NCI-H524 (cell line): ENCODE results near the gene MAP3K8.
A peak's percentile ranks its signal among the peaks of the same experiment; 100 is the strongest.

ENCODE experiments used
- DNase-seq, 2 experiments: peaks; one replicate each; lab custom pipeline; 2025; lab: John Stamatoyannopoulos, UW

The MAP3K8 gene

DNA sequence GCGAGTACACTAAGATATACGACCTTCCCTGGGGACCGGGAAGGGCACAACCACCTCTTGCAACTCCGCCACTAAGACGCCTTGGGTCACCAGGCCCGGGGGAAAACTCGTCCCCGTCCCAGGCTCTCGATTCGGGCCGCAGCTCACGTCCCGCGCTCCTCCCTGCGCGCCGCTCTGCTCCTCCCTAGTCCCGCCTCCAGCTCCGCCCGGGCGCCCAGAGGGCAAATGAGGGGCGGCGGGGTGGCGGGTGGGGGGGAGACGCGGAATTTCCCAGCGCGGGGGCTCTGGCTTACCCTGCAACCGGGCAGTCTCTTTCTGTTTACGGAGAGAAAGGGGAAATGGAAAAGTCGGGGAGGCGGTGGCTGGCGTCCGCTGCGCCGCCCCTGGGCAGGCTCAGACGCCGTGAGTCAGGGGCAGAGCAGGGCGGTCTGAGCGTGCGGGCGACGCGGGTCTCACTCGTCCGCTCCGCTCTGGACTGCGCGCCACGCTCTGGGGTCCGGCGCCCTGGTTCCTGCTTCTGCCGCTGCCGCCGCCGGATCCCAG is at the start of gene MAP3K8:
TSS of gene MAP3K8 (plus strand) at position 455 of the 543 bp plus-strand sequence. CDS start 4,755 bp downstream, outside the sequence.
- peak in 1 of 2 experiments; percentile 44 for DNase-seq

GRCh38 chr10:30384701-30385201 is 49.2 kb upstream of the MAP3K8 start:
- peak; percentile 46 to 77 for DNase-seq

DNA sequence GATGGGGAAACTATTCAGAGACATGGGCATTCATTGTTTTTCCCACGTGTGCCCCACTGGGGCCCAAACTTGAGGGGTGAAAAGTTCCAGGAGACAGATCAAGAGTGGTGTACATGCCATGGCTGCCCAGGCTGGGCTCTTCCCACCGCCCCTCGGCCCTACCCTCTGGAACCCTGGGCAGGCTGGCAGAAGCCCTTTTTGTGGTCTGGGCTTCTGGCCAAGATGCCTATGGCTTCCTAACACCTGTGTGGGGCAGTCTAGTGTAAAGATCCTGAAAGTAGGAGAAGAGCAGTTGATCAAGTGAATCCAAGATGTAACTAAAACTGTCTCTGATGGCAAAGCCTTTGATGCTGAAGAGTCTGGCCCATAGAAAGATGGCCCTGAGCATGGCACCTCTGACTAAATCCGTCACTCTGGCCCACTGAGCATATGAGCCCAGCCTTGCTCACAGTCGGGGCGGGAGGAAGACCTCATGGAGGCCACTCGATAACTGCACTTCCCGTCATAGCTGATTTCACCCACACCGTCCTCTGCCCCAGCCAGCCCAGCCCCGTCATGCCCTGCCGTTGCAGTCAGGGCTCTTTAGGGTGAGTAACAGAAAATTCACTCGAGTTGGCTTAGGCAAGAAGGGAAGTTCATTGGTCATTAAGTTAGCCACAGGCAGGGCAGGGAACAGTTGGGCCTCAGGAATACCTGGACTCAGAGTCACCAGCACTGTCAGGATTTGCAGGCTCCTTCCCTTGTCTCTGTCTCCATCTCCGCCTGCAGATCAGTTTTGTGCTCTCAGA is 47.0 kb upstream of the MAP3K8 start:
- no peak for DNase-seq

DNA sequence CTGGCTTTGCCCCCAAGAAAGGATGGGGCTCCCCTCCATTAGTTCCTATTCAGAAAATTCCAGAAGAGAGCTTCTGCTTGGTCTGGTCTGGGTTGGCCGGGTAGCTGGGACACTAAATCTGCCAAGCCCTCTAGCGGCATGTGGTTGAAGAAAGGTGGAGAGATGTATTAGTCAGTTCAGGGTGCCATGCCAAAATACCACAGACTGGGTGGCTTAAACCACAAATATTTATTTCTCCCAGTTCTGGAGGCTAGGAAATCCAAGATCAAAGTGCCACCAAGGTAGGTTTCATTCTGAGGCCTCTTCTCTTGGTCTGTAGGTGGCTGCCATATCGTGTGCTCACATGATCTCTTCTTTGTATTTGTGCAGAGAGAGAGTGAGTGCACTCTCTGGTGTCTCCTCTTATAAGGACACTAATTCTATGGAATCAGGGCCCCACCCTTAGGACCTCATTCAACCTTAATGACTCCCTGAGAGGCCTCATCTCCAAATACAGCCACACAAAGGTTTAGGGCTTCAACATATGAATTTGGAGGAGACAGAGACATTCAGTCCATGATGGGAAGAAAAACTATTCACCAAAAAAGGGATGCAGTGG is 46.2 kb upstream of the MAP3K8 start:
- no peak for DNase-seq

DNA sequence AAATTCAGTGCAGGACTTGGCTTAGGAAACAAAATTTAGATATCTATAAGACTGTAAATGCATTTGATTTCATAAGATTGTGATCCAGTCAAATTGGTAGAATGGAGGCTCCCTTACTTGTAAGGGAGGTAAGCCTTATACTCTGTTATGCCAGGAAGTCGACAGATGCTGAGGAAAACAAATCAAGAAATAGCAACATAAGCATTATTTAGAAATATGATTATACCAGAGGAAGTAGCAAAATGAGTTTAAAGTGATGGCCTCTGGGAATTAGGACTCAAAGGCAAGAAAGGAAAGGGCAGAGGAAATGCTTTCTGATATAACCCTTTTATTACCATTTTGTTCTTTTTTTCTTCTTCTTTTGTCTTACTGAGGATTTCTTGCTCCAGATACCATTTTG is 44.4 kb upstream of the MAP3K8 start:
- no peak for DNase-seq

DNA sequence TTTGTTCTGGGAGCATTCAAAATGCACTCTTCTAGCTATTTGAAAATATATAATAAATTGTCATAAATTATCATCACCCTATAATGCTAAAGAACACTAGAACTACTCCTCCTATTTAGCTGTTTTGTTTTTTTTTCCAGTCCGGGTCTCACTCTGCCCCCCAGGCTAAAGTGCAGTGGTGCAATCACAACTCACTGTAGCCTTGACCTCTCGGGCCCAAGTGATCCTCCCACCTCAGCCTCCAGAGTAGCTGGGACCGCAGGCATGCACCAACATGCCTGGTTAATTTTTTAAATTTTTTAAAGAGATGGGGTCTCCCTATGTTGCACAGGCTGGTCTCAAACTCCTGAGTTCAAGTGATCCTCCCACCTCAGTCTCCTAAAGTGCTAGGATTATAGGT is 43.8 kb upstream of the MAP3K8 start:
- no peak for DNase-seq

- no peak for DNase-seq
Measured at GRCh38 chr10:30391266-30391665, 42.7 kb upstream of the MAP3K8 start.

- peak; percentile 13 to 18 for DNase-seq
Measured at GRCh38 chr10:30392564-30392990, 41.4 kb upstream of the MAP3K8 start.

GRCh38 chr10:30396293-30396692 is 37.7 kb upstream of the MAP3K8 start:
- no peak for DNase-seq

- no peak for DNase-seq
Measured at GRCh38 chr10:30396698-30397097, 37.3 kb upstream of the MAP3K8 start.

DNA sequence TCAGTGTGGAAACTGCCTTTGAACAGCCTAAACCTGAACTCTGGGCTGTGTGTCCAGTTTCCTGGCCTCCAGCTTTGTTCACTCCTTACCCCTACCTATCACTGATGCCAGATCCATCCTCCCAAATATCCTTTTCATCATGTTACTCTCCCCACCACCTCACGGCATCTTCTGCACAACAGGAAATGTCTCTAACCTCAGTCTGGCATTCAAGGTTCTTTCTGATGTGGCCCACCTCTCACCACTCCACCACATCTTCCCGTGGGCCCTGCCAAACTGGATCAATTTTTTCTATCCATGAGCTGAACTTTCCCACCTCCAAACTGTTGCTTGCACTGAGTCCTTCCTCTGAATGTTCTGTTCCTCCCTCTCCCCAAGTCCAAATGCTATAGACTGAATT is 35.8 kb upstream of the MAP3K8 start:
- DNase-seq, result no peak

DNA sequence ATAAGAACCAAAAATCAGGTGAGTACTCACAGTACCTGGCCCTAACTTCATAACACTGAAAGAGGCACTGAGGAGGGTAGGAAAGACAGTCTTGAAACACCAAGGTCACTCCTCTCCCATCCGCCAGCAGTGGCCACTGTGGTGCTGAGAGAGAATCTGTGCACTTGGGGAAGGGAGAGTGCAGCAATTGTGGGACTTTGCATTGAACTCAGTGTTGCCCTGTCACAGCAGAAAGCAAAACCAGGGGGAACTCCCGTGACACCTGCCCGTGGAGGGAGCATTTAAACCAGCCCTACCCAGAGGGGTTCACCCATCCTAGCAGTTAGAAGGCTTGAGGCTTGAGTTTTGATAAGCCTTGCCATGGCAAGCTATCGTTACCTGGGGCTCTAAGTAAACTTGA is 35.2 kb upstream of the MAP3K8 start:
- DNase-seq, result no peak

GRCh38 chr10:30403494-30403893 is 30.5 kb upstream of the MAP3K8 start:
- no peak for DNase-seq

- DNase-seq, result no peak
Measured at GRCh38 chr10:30404540-30404939, 29.4 kb upstream of the MAP3K8 start.

- no peak for DNase-seq
Measured at GRCh38 chr10:30411263-30411662, 22.7 kb upstream of the MAP3K8 start.

- DNase-seq, result no peak
Measured at GRCh38 chr10:30412901-30413300, 21.1 kb upstream of the MAP3K8 start.

DNA sequence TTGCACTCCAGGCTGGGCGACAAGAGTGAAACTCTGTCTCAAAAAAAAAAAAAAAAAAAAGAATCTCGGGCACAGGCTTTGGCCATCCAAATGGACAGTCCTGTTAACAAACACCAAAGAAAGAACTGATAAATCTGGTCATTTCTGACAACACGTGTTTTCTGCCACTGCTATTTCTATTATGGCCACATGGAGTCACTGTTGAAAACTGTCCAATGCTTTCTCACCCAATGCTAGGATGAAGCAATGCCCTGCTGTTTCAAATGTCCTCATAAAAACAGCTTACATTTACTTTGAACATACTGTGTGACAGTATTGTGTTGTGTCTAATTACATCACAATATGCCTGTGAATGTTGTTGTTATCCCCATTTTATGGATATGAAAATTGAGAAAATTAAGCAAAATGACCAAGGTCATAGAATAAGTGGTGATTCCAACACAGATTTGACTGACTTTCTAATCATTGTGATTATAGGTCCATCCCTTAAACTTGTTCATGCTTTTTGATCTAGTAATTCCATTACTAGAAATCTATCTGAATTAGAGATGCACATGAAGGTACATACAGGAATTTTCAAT is 19.9 kb upstream of the MAP3K8 start:
- DNase-seq, result peak in 1 of 2 experiments; percentile 17

DNA sequence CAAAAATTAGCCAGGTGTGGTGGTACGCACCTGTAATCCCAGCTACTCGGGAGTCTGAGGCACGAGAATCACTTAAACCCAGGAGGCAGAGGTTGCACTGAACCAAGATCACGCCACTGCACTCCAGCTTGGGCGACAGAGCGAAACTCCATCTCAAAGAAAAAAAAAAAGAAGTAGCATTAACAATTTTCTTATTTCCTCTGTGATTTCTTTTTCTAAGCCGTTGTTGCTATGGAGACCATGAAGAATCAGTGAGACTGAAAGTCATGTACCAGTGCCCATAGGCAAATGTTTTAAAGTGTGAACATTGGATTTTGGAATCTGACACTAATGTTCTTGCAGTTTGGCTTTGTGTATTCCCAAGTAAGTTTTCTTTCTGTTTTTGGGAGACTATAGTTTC is 18.4 kb upstream of the MAP3K8 start:
- DNase-seq, result no peak

DNA sequence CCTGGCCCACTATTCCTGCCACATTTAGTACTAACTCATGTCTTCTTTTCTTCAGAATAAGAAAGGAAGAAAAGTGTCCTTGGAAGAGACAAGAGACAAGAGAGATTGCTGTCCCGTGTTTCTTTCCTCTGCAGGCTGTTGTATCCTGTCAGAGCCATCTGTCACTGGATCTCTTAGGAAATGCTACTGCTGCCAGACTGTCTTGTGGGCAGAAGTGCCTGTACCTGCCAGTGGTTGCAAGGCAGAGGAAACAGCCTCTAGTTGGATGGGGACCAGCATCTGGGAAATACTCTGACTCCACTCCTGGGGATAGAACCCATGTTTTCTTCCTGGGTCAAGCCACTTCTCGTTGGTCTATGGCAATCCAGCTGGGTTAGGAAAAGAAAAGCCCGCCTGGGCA is 16.7 kb upstream of the MAP3K8 start:
- DNase-seq, result peak in 1 of 2 experiments; percentile 52

DNA sequence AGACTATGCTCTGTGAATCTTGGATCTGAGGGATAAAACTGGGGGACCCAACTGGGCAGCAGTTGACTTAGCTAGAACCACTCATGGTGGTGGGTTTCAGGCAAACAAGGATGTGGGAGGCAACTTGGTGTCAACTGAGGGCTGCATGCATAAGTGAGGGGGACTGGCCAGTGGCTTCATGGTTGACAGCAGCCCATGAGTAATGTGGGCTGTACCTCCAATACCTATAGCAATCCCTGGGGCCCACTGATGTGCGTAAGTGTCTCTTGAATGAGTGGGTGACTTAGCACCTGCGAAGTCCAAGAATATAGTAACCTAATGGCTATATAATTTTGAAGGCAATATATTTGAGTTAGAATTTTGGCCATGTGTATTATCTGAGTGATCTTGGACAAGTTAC is 13.7 kb upstream of the MAP3K8 start:
- no peak for DNase-seq

DNA sequence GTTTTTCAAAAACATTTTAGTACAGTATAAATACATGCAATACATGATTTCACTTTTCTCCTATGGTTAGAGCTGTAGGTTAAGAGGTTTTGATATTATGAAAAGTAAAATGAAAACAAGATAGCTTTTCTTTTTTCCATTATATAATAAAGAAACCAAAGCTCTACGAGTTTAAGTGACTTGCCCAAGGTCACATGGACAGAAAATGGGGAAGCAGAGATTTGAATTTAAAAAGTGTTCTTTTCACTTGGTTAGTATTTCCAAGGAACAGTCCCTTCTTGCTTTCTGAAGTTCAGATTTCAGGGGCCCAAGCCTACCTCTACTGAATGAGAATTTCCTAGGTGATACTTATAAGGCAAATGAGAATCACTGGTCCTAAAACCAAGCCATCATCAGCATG is 13.2 kb upstream of the MAP3K8 start:
- DNase-seq, result no peak

DNA sequence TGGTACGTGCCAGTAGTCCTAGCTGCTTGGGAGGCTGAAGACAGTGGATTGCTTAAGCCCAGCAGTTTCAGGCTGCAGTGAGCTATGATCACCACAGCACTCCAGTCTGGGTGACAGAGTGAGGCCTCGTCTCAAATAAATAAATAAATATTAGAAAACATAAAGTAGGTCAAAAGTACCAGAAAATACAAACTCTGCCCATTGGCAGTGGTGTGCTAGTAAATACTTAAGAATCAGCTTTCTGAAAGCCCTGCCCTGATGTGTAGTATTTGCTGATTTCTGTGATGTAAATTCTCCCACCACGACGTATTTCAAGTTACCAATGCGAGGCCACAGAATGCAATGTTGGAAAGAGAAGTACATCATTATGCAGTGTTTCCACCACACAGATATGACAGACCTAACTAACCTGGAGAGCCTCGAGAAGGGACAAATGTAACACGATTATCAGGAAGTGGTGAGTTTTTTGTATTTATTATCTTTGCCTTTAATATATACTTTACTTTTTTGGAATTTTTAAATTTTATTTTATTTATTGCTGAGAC is 11.8 kb upstream of the MAP3K8 start:
- DNase-seq, result no peak
